Activated naive CD4-positive, alpha-beta T cell treated with anti-CD3 and anti-CD28 coated beads, Interleukin-2, amount 50 U/mL, for 72 hours (primary cell): Measurements from ENCODE around the gene PAGE1. TPM values are rescaled to one million over a fixed set of nuclear protein-coding genes. Genes with fewer than 3 reads are reported as not detected.
"Not testable (repeated sequence)": the region's sequence is repeated elsewhere in the genome, so short reads cannot be mapped to it uniquely, and the experiment has no call there.

ENCODE experiments used
- ATAC-seq, 2 donors: fragments of 150-1000 bp; cut with Tn5 transposase; 2 replicates each; pipeline ENCODE4 v1.10.0; 2021; ENCODE audit warnings: mild to moderate bottlenecking in 2 of 2, moderate library complexity in 2 of 2
- DNase-seq, 2 donors: peaks; one replicate each; pipeline ENCODE4 v3.0.0; 2021 to 2022; ENCODE audit warnings: low spot score in 2 of 2
- H3K27ac Mint-ChIP-seq, 2 donors: one replicate each; pipeline ENCODE4 v1.8.0; 2022; ENCODE audit warnings: mild to moderate bottlenecking in 2 of 2, mixed read lengths in 2 of 2
- H3K36me3 Mint-ChIP-seq, 2 donors: one replicate each; pipeline ENCODE4 v1.8.0; 2022; ENCODE audit warnings: mixed read lengths in 2 of 2
- H3K9me3 Mint-ChIP-seq, 2 donors: one replicate each; pipeline ENCODE4 v1.8.0; 2022; ENCODE audit warnings: mixed read lengths in 2 of 2
- total RNA-seq, 2 donors: library from RNA; stranded (reverse); gene quantifications; one replicate each; pipeline ENCODE4 v1.2.3, GENCODE V29; 2022

The PAGE1 gene
- not detected for total RNA-seq

- DNase-seq: no peak
- ATAC-seq: no peak
- H3K9me3 Mint-ChIP-seq: no peaks in the 10 kb centered on the region
- H3K27ac Mint-ChIP-seq: no peak within 1 kb of the TSS
- no peaks in the 10 kb centered on the region for H3K36me3 Mint-ChIP-seq
Observed at GRCh38 chrX:49695276-49696180, at the start of gene PAGE1. Gene PAGE1 (minus strand): TSS chrX:49695984. CDS start chrX:49694770, 1,214 bp downstream.

GRCh38 chrX:49741501-49741900, 45.7 kb upstream of the PAGE1 start:
- not testable (repeated sequence) for ATAC-seq, H3K36me3 Mint-ChIP-seq, H3K9me3 Mint-ChIP-seq, H3K27ac Mint-ChIP-seq, DNase-seq

- DNase-seq (no peak), ATAC-seq (no peak)
- Mint-ChIP-seq H3K27ac (no peak overlapping the region), H3K36me3 (no peaks in the 10 kb centered on the region), H3K9me3 (no peaks in the 10 kb centered on the region)
Observed at GRCh38 chrX:49727847-49728246, 32.1 kb upstream of the PAGE1 start.

- Mint-ChIP-seq H3K9me3 (no peaks in the 10 kb centered on the region), H3K36me3 (no peaks in the 10 kb centered on the region), H3K27ac (no peak overlapping the region)
- DNase-seq: no peak
- no peak for ATAC-seq
Observed at GRCh38 chrX:49726966-49727365, 31.2 kb upstream of the PAGE1 start.

GRCh38 chrX:49725923-49726904, 30.4 kb upstream of the PAGE1 start:
- Mint-ChIP-seq H3K9me3 (no peaks in the 10 kb centered on the region), H3K27ac (no peak overlapping the region), H3K36me3 (no peaks in the 10 kb centered on the region)
- ATAC-seq (no peak), DNase-seq (no peak)

GRCh38 chrX:49725401-49725800, 29.6 kb upstream of the PAGE1 start:
- DNase-seq (no peak), ATAC-seq (no peak)
- Mint-ChIP-seq H3K27ac (no peak overlapping the region), H3K9me3 (no peaks in the 10 kb centered on the region), H3K36me3 (no peaks in the 10 kb centered on the region)

GRCh38 chrX:49720106-49720505, 24.3 kb upstream of the PAGE1 start:
- H3K36me3 Mint-ChIP-seq, DNase-seq, H3K9me3 Mint-ChIP-seq, ATAC-seq, H3K27ac Mint-ChIP-seq: not testable (repeated sequence)

GRCh38 chrX:49712577-49712976, 16.8 kb upstream of the PAGE1 start:
- no peak for ATAC-seq
- Mint-ChIP-seq H3K36me3 (no peaks in the 10 kb centered on the region), H3K9me3 (no peaks in the 10 kb centered on the region)

GRCh38 chrX:49710744-49711319, 15.0 kb upstream of the PAGE1 start:
- no peaks in the 10 kb centered on the region for H3K9me3 Mint-ChIP-seq
- no peak overlapping the region for H3K27ac Mint-ChIP-seq
- DNase-seq: no peak
- ATAC-seq: no peak
- H3K36me3 Mint-ChIP-seq: no peaks in the 10 kb centered on the region

More at GRCh38 chrX:49712577-49712976, 16.8 kb upstream of the PAGE1 start:
- H3K27ac Mint-ChIP-seq: no peak overlapping the region
- no peak for DNase-seq

GRCh38 chrX:49704691-49705404, 9.1 kb upstream of the PAGE1 start:
- ATAC-seq (peak in 1 of 2 donors; percentile 87), DNase-seq (no peak)
- H3K9me3 Mint-ChIP-seq: no peaks in the 10 kb centered on the region
- H3K36me3 Mint-ChIP-seq: no peaks in the 10 kb centered on the region
- H3K27ac Mint-ChIP-seq: no peak overlapping the region

GRCh38 chrX:49701933-49702332, 6.1 kb upstream of the PAGE1 start:
- H3K36me3 Mint-ChIP-seq: no peaks in the 10 kb centered on the region
- H3K27ac Mint-ChIP-seq: no peak overlapping the region
- H3K9me3 Mint-ChIP-seq: no peaks in the 10 kb centered on the region
- no peak for DNase-seq
- no peak for ATAC-seq

- DNase-seq (no peak), ATAC-seq (no peak)
- Mint-ChIP-seq H3K9me3 (no peaks in the 10 kb centered on the region), H3K36me3 (no peaks in the 10 kb centered on the region), H3K27ac (no peak overlapping the region)
Observed at GRCh38 chrX:49701323-49701722, 5.5 kb upstream of the PAGE1 start.

- Mint-ChIP-seq H3K27ac (no peak overlapping the region), H3K36me3 (no peaks in the 10 kb centered on the region), H3K9me3 (no peaks in the 10 kb centered on the region)
- DNase-seq: no peak
- no peak for ATAC-seq
Observed at GRCh38 chrX:49675075-49675719, 20.6 kb downstream of the PAGE1 start.

GRCh38 chrX:49673394-49673793, 22.4 kb downstream of the PAGE1 start:
- no peaks in the 10 kb centered on the region for H3K9me3 Mint-ChIP-seq
- no peaks in the 10 kb centered on the region for H3K36me3 Mint-ChIP-seq
- DNase-seq: no peak
- ATAC-seq: no peak
- no peak overlapping the region for H3K27ac Mint-ChIP-seq

GRCh38 chrX:49664824-49665223, 31.0 kb downstream of the PAGE1 start:
- Mint-ChIP-seq H3K36me3 (no peaks in the 10 kb centered on the region), H3K27ac (no peak overlapping the region), H3K9me3 (no peaks in the 10 kb centered on the region)
- DNase-seq: no peak
- ATAC-seq: no peak

GRCh38 chrX:49661881-49662280, 33.9 kb downstream of the PAGE1 start:
- Mint-ChIP-seq H3K36me3 (no peaks in the 10 kb centered on the region), H3K27ac (no peak overlapping the region), H3K9me3 (no peaks in the 10 kb centered on the region)
- no peak for ATAC-seq
- DNase-seq: no peak
